Stimulated activated CD8-positive, alpha-beta memory T cell treated with anti-CD3 and anti-CD28 coated beads, Interleukin-7, amount 100 ng/mL, for 4 hours (primary cell): ENCODE results near the gene HSD11B2.

Experiments used
- DNase-seq, 2 donors: peaks; one replicate each; pipeline ENCODE4 v3.0.0-alpha.2; 2020; ENCODE audit warnings: low read depth in 2 of 2

HSD11B2 gene

GRCh38 chr16:67451704-67452435, 20.9 kb downstream of the HSD11B2 start:
- no peak for DNase-seq

GRCh38 chr16:67454104-67454503, 23.2 kb downstream of the HSD11B2 start:
- no peak for DNase-seq

GRCh38 chr16:67454852-67455251, 23.9 kb downstream of the HSD11B2 start:
- DNase-seq = no peak

GRCh38 chr16:67456391-67457081, 25.6 kb downstream of the HSD11B2 start:
- DNase-seq = no peak

- DNase-seq = no peak
These were observed 26.7 kb downstream of the HSD11B2 start for GRCh38 chr16:67457611-67458010.

GRCh38 chr16:67458121-67458641, 27.3 kb downstream of the HSD11B2 start:
- DNase-seq = no peak

- no peak for DNase-seq
These were observed 28.3 kb downstream of the HSD11B2 start for GRCh38 chr16:67459066-67459860.

GRCh38 chr16:67459861-67460150, 28.9 kb downstream of the HSD11B2 start:
- no peak for DNase-seq

- no peak for DNase-seq
These were observed 29.2 kb downstream of the HSD11B2 start for GRCh38 chr16:67460168-67460567.

GRCh38 chr16:67460961-67461360, 30.0 kb downstream of the HSD11B2 start:
- DNase-seq = no peak

- DNase-seq = no peak
These were observed 30.8 kb downstream of the HSD11B2 start for GRCh38 chr16:67461600-67462278.

GRCh38 chr16:67462279-67462655, 31.3 kb downstream of the HSD11B2 start:
- DNase-seq = no peak

GRCh38 chr16:67463059-67463458, 32.1 kb downstream of the HSD11B2 start:
- no peak for DNase-seq

- DNase-seq = no peak
These were observed 32.8 kb downstream of the HSD11B2 start for GRCh38 chr16:67463691-67464090.

- DNase-seq = no peak
These were observed 33.6 kb downstream of the HSD11B2 start for GRCh38 chr16:67464565-67464964.

- no peak for DNase-seq
These were observed 35.7 kb downstream of the HSD11B2 start for GRCh38 chr16:67466581-67466980.

- DNase-seq = no peak
These were observed 37.8 kb downstream of the HSD11B2 start for GRCh38 chr16:67468731-67469130.

GRCh38 chr16:67470359-67470758, 39.4 kb downstream of the HSD11B2 start:
- no peak for DNase-seq

GRCh38 chr16:67471758-67472384, 41.0 kb downstream of the HSD11B2 start:
- DNase-seq = no peak

GRCh38 chr16:67474551-67475455, 43.9 kb downstream of the HSD11B2 start:
- no peak for DNase-seq
